ENCODE measurements around the gene ACOX2.
A peak's percentile ranks its signal among the peaks of the same experiment; 100 is the strongest.

The ACOX2 gene

DNA sequence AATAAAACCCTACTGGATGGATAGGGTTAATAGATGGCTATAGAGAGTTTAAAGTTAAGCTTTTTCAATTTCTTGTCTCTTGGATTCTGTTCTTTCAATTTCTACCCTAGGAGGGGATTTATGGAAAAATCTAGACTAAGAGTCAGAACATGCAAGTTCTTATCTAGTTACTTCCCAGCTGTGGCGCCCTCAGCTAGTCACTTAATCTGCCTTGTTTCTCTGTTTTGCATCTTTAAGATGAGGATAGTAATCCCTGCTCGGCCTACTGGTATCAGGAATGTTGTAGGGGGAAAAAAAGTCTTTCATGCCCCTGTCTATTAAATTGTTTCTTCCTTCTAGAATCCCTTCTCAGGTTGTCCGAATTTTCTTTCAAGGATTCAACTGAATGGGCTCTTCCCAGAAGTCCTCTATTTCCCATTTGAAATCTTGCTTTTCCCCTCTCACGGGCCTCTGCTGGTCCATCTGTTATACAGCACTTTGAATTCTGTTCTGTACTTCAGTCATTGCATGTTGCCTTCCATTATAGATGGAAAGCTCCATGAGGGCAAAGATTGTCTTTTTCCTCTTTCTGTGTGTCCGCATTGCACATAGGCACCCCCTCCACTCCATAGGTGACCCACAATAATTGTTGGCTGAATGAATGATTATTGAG lies 40.7 kb downstream of the ACOX2 start:
- ATAC-seq, result no peak

DNA sequence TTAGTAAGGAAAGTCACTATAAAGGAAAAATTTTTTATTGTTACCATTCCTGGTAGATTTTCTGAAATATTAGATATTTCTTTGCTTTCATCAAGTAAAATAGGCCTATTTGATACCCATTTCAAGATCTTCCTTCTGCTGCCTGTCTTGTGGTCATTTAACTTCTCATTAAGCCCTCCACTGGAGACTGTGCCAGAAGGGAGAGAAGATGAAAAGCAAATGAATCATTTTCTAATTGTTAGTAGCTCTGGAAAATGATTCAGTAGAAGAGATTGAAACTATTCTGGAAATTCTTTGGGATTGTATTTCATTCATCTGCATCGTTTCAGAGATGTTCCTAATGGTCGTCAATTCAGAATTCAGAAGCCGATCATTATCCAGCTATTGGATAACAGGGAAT lies 41.9 kb downstream of the ACOX2 start:
- TF ChIP-seq, protein P1, sequence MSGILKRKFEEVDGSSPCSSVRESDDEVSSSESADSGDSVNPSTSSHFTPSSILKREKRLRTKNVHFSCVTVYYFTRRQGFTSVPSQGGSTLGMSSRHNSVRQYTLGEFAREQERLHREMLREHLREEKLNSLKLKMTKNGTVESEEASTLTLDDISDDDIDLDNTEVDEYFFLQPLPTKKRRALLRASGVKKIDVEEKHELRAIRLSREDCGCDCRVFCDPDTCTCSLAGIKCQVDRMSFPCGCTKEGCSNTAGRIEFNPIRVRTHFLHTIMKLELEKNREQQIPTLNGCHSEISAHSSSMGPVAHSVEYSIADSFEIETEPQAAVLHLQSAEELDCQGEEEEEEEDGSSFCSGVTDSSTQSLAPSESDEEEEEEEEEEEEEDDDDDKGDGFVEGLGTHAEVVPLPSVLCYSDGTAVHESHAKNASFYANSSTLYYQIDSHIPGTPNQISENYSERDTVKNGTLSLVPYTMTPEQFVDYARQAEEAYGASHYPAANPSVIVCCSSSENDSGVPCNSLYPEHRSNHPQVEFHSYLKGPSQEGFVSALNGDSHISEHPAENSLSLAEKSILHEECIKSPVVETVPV (CRISPR knock-in tag; IDR thresholded peaks at IDR 0.05), result no peak
- no peak for TF ChIP-seq ZNF565 (CRISPR knock-in tag; conservative IDR thresholded peaks at IDR 0.05; ENCODE audit: low read depth)
- no peak for TF ChIP-seq OSR1 (CRISPR knock-in tag; IDR thresholded peaks at IDR 0.05)
- TF ChIP-seq, protein P2, sequence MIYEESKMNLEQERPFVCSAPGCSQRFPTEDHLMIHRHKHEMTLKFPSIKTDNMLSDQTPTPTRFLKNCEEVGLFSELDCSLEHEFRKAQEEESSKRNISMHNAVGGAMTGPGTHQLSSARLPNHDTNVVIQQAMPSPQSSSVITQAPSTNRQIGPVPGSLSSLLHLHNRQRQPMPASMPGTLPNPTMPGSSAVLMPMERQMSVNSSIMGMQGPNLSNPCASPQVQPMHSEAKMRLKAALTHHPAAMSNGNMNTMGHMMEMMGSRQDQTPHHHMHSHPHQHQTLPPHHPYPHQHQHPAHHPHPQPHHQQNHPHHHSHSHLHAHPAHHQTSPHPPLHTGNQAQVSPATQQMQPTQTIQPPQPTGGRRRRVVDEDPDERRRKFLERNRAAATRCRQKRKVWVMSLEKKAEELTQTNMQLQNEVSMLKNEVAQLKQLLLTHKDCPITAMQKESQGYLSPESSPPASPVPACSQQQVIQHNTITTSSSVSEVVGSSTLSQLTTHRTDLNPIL (CRISPR knock-in tag; IDR thresholded peaks at IDR 0.05; ENCODE audit: low read depth), result no peak
- TF ChIP-seq BACH2 (CRISPR knock-in tag; IDR thresholded peaks at IDR 0.05; ENCODE audit: borderline replicate concordance), result no peak
- TF ChIP-seq SNAI2 (CRISPR knock-in tag; IDR thresholded peaks at IDR 0.05), result no peak
- peak; percentile 38; the same call in 1 of the 2 replicates for TF ChIP-seq ISL1 (CRISPR knock-in tag; IDR thresholded peaks at IDR 0.05)
- peak; percentile 5; the same call in 2 of the 3 replicates for ATAC-seq

More for the DNA sequence above, 40.7 kb downstream of the ACOX2 start:
- TF ChIP-seq CSDC2 (CRISPR knock-in tag; IDR thresholded peaks at IDR 0.05) (no peak), SNAI2 (CRISPR knock-in tag; IDR thresholded peaks at IDR 0.05) (no peak), ZNF8 (CRISPR knock-in tag; IDR thresholded peaks at IDR 0.05) (no peak)

- ATAC-seq, result peak; percentile 23; the same call in 2 of the 3 replicates
- TF ChIP-seq BACH2 (CRISPR knock-in tag; IDR thresholded peaks at IDR 0.05; ENCODE audit: borderline replicate concordance) (no peak), PPARA (CRISPR knock-in tag; IDR thresholded peaks at IDR 0.05; ENCODE audit: borderline replicate concordance) (no peak), ZC3H10 (CRISPR knock-in tag; IDR thresholded peaks at IDR 0.05) (no peak), ESRRG (CRISPR knock-in tag; IDR thresholded peaks at IDR 0.05) (no peak), TOX (CRISPR knock-in tag; IDR thresholded peaks at IDR 0.05; ENCODE audit: borderline replicate concordance) (no peak), RARB (CRISPR knock-in tag; IDR thresholded peaks at IDR 0.05) (no peak)
- TF ChIP-seq, protein P3, sequence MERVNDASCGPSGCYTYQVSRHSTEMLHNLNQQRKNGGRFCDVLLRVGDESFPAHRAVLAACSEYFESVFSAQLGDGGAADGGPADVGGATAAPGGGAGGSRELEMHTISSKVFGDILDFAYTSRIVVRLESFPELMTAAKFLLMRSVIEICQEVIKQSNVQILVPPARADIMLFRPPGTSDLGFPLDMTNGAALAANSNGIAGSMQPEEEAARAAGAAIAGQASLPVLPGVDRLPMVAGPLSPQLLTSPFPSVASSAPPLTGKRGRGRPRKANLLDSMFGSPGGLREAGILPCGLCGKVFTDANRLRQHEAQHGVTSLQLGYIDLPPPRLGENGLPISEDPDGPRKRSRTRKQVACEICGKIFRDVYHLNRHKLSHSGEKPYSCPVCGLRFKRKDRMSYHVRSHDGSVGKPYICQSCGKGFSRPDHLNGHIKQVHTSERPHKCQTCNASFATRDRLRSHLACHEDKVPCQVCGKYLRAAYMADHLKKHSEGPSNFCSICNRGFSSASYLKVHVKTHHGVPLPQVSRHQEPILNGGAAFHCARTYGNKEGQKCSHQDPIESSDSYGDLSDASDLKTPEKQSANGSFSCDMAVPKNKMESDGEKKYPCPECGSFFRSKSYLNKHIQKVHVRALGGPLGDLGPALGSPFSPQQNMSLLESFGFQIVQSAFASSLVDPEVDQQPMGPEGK (CRISPR knock-in tag; IDR thresholded peaks at IDR 0.05; ENCODE audit: borderline replicate concordance), result no peak
Observed at GRCh38 chr3:58494107-58494506, 42.9 kb downstream of the ACOX2 start.

GRCh38 chr3:58492494-58492905 lies 44.5 kb downstream of the ACOX2 start:
- TF ChIP-seq PPARA (CRISPR knock-in tag; IDR thresholded peaks at IDR 0.05; ENCODE audit: borderline replicate concordance), result no peak
- TF ChIP-seq TCF4 (CRISPR knock-in tag; IDR thresholded peaks at IDR 0.05; ENCODE audit: borderline replicate concordance), result no peak
- no peak for TF ChIP-seq ZC3H10 (CRISPR knock-in tag; IDR thresholded peaks at IDR 0.05)
- no peak for TF ChIP-seq ESRRG (CRISPR knock-in tag; IDR thresholded peaks at IDR 0.05)
- TF ChIP-seq ISL1 (CRISPR knock-in tag; IDR thresholded peaks at IDR 0.05), result no peak
- TF ChIP-seq CSDC2 (CRISPR knock-in tag; IDR thresholded peaks at IDR 0.05), result no peak
- TF ChIP-seq, protein P4, sequence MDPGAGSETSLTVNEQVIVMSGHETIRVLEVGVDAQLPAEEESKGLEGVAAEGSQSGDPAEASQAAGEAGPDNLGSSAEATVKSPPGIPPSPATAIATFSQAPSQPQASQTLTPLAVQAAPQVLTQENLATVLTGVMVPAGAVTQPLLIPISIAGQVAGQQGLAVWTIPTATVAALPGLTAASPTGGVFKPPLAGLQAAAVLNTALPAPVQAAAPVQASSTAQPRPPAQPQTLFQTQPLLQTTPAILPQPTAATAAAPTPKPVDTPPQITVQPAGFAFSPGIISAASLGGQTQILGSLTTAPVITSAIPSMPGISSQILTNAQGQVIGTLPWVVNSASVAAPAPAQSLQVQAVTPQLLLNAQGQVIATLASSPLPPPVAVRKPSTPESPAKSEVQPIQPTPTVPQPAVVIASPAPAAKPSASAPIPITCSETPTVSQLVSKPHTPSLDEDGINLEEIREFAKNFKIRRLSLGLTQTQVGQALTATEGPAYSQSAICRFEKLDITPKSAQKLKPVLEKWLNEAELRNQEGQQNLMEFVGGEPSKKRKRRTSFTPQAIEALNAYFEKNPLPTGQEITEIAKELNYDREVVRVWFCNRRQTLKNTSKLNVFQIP (CRISPR knock-in tag; IDR thresholded peaks at IDR 0.05; ENCODE audit: borderline replicate concordance, low read depth), result no peak
- no peak for TF ChIP-seq TOX (CRISPR knock-in tag; IDR thresholded peaks at IDR 0.05; ENCODE audit: borderline replicate concordance)
- no peak for TF ChIP-seq ZFP3 (CRISPR knock-in tag; IDR thresholded peaks at IDR 0.05)
- no peak for TF ChIP-seq RARB (CRISPR knock-in tag; IDR thresholded peaks at IDR 0.05)
- no peak for ATAC-seq

Measured in SK-N-SH treated with all-trans-retinoic acid at 6 μM for 48 hours (cell line).